Right atrium auricular region (tissue), 2 donors: ENCODE data around the gene ATG2A. TPM values are rescaled to one million over a fixed set of nuclear protein-coding genes. Genes with fewer than 3 reads are reported as not detected.

Source experiments
- DNase-seq: peaks from one replicate; pipeline ENCODE4 v3.0.0-alpha.2; 2019; ENCODE audit warnings: low spot score
- H3K27ac ChIP-seq, 2 donors: fragments of 200-600 bp; sonication (generic); 1 replicate in 1 of 2; 2 replicates in 1 of 2; pipeline ENCODE4 v1.5.1; 2016 to 2019
- H3K27me3 ChIP-seq, 2 donors: fragments of 200-600 bp; sonication (generic); one replicate each; pipeline versions ENCODE4 v1.5.1 to v1.6.0; 2017 to 2019
- H3K36me3 ChIP-seq: fragments of 200-600 bp; sonication (generic); one replicate; pipeline ENCODE4 v1.5.1; 2016
- H3K4me1 ChIP-seq, 2 donors: fragments of 200-600 bp; sonication (generic); one replicate each; pipeline versions ENCODE4 v1.5.1 to v1.6.0; 2017 to 2019
- H3K4me3 ChIP-seq, 2 donors: fragments of 200-600 bp; sonication (generic); 1 replicate in 1 of 2; 2 replicates in 1 of 2; pipeline ENCODE4 v1.5.1; 2017 to 2019; ENCODE audit warnings: mild to moderate bottlenecking in 1 of 2, moderate library complexity in 1 of 2
- H3K9me3 ChIP-seq, 2 donors: fragments of 200-600 bp; sonication (generic); one replicate each; pipeline ENCODE4 v1.5.1; 2019
- CTCF ChIP-seq, 2 donors: fragments of 200-600 bp; sonication (generic); IDR thresholded peaks; one replicate each; pipeline ENCODE4 v1.5.1; 2019; ENCODE audit warnings: antibody characterized with exemption in 2 of 2
- total RNA-seq, 2 donors: library from RNA; depleted of rRNA; stranded (reverse); fragments of >200 nt; gene quantifications; one replicate each; pipeline ENCODE4 v1.1.0, GENCODE V29; 2016

Gene ATG2A
- total RNA-seq, 2 donors from 2014 or later: 16.0 to 24.1 TPM

GRCh38 chr11:64900774-64901173, 16.2 kb downstream of the ATG2A start:
- DNase-seq: no peak
- Histone ChIP-seq H3K27ac (no peak overlapping the region), H3K4me3 (no peak overlapping the region), H3K27me3 (no peaks in the 10 kb centered on the region), H3K4me1 (no peaks in the 10 kb centered on the region), H3K36me3 (peaks cover 68% of the 10 kb centered on the region), H3K9me3 (no peaks in the 10 kb centered on the region)
- TF ChIP-seq CTCF (IDR thresholded peaks at IDR 0.05): no peak

- no peak for DNase-seq
- H3K27me3 ChIP-seq: no peaks in the 10 kb centered on the region
- peaks cover 63% of the 10 kb centered on the region for H3K36me3 ChIP-seq
- no peak overlapping the region for H3K4me3 ChIP-seq
- no peaks in the 10 kb centered on the region for H3K9me3 ChIP-seq
- H3K27ac ChIP-seq: no peak overlapping the region
- TF ChIP-seq CTCF (IDR thresholded peaks at IDR 0.05): no peak
- no peaks in the 10 kb centered on the region for H3K4me1 ChIP-seq
Measured at GRCh38 chr11:64900263-64900678, 16.7 kb downstream of the ATG2A start.

GRCh38 chr11:64898541-64898940, 18.5 kb downstream of the ATG2A start:
- H3K27me3 ChIP-seq: no peaks in the 10 kb centered on the region
- H3K36me3 ChIP-seq: peaks cover 58% of the 10 kb centered on the region
- H3K27ac ChIP-seq: no peak overlapping the region
- peaks cover 0 to 11% of the 10 kb centered on the region in 2 donors for H3K4me1 ChIP-seq
- no peaks in the 10 kb centered on the region for H3K9me3 ChIP-seq
- no peak overlapping the region for H3K4me3 ChIP-seq
- TF ChIP-seq CTCF (IDR thresholded peaks at IDR 0.05): no peak
- no peak for DNase-seq

- Histone ChIP-seq H3K4me3 (no peak overlapping the region), H3K9me3 (no peaks in the 10 kb centered on the region), H3K27ac (no peak overlapping the region), H3K36me3 (peaks cover 53% of the 10 kb centered on the region), H3K4me1 (peaks cover 0 to 16% of the 10 kb centered on the region in 2 donors), H3K27me3 (no peaks in the 10 kb centered on the region)
- no peak for DNase-seq
- no peak for TF ChIP-seq CTCF (IDR thresholded peaks at IDR 0.05)
Measured at GRCh38 chr11:64898076-64898445, 18.9 kb downstream of the ATG2A start.

- Histone ChIP-seq H3K36me3 (peaks cover 48% of the 10 kb centered on the region), H3K4me3 (no peak overlapping the region), H3K9me3 (no peaks in the 10 kb centered on the region), H3K27me3 (no peaks in the 10 kb centered on the region), H3K4me1 (peaks cover 0 to 21% of the 10 kb centered on the region in 2 donors), H3K27ac (no peak overlapping the region)
- no peak for DNase-seq
- no peak for TF ChIP-seq CTCF (IDR thresholded peaks at IDR 0.05)
Measured at GRCh38 chr11:64897381-64898075, 19.5 kb downstream of the ATG2A start.
